Astrocyte of the cerebellum (primary cell): ENCODE measurements around the gene COX4I2.
A peak's percentile ranks its signal among the peaks of the same experiment; 100 is the strongest.

Experiments used
- DNase-seq: peaks from one replicate; pipeline ENCODE4 v3.0.0-alpha.2; 2011; ENCODE audit warnings: low read depth
- H3K4me3 ChIP-seq: 2 replicates; pipeline ENCODE4 v1.5.1; 2011; ENCODE audit warnings: mild to moderate bottlenecking, low read depth, low read length, moderate library complexity
- in situ Hi-C: cut with HindIII; loops from 2 replicates; pipeline ENCODE4 v1.10.0; 2017; ENCODE audit warnings: low sequenced_read_pairs
- TF ChIP-seq, protein P1 (sequence below): IDR thresholded peaks from 2 replicates; pipeline ENCODE4 v1.5.1; 2012; ENCODE audit warnings: low read length, low read depth, moderate library complexity, mild to moderate bottlenecking; ENCODE audit errors: missing control alignments

The COX4I2 gene

DNA sequence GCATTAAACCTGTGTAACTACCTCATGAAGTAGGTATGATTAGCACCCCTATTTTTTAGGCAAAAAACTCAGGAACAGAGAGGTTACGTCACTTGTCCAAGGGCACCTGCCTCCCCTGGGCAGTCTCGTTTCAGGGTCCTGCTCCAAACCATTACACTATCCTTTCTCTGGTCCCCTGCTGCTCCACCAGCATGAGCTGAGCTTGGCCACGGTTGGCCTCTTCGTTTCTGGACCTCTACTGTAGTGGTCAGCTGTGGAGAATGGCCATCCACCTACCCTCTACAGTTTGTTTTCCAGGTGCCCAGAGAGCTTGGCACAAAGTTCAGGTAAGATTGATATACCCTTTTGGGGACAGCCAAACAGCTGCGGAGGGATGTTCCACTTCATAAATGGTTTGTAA is 16.8 kb downstream of the COX4I2 start:
- TF ChIP-seq, protein P1, sequence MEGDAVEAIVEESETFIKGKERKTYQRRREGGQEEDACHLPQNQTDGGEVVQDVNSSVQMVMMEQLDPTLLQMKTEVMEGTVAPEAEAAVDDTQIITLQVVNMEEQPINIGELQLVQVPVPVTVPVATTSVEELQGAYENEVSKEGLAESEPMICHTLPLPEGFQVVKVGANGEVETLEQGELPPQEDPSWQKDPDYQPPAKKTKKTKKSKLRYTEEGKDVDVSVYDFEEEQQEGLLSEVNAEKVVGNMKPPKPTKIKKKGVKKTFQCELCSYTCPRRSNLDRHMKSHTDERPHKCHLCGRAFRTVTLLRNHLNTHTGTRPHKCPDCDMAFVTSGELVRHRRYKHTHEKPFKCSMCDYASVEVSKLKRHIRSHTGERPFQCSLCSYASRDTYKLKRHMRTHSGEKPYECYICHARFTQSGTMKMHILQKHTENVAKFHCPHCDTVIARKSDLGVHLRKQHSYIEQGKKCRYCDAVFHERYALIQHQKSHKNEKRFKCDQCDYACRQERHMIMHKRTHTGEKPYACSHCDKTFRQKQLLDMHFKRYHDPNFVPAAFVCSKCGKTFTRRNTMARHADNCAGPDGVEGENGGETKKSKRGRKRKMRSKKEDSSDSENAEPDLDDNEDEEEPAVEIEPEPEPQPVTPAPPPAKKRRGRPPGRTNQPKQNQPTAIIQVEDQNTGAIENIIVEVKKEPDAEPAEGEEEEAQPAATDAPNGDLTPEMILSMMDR, result no peak
- no peak overlapping the region for H3K4me3 ChIP-seq
- in situ Hi-C loops, result no loop called here
- DNase-seq, result no peak

GRCh38 chr20:31661625-31662371 is 24.1 kb downstream of the COX4I2 start:
- H3K4me3 ChIP-seq, result peak overlapping the region; percentile 28
- in situ Hi-C loops, result no loop called here
- TF ChIP-seq, protein P1, result peak; percentile 61
- no peak for DNase-seq

GRCh38 chr20:31662372-31662854 is 24.7 kb downstream of the COX4I2 start:
- no peak overlapping the region for H3K4me3 ChIP-seq
- in situ Hi-C loops, result no loop called here
- TF ChIP-seq, protein P1, result no peak
- DNase-seq, result no peak

GRCh38 chr20:31663524-31663837 is 25.8 kb downstream of the COX4I2 start:
- in situ Hi-C loops, result no loop called here
- DNase-seq, result no peak

DNA sequence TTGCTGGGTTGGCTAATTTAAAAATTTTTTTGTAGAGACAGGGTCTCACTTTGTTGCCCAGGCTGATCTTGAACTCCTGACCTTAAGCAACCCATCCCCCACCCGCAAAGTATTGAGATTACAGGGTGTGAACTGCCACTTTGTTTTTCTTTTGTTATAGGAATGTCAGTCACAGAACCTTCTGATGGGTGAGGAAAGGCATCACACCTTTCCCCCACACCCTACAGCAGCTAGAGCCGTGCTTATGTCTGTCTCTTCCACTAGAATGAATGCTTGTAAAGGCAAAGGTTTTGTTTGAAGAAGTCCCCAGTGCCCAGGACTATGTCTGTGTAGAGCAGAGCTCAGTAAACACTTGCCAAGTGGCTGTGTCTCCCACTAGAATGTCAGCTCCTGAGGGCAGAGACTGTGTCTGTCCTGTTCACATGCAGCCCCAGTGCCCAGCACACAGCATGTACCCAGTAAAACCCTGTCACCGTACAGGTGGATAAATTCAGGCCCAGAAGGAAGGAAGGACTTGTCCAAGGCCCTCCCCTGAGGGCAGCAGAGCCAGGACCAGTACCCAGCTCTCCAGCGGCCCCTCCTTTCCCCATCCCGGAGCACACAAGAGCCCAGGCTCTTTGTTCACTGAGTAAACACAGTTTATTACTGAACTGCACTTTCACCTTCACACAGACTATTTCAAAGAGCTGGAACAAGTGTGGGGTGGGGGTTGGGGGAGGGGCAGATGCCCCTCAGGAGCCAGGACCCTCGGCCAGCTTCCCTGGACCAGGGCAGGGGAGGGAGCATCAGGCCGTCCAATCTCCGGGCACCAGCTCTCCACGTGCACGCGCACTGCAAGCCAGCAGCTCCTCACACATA is 26.4 kb downstream of the COX4I2 start:
- H3K4me3 ChIP-seq, result no peak overlapping the region
- DNase-seq, result no peak
- TF ChIP-seq, protein P1, result no peak
- in situ Hi-C loops, result no loop called here

More at GRCh38 chr20:31663524-31663837, 25.8 kb downstream of the COX4I2 start:
- TF ChIP-seq, protein P1, result no peak
- no peak overlapping the region for H3K4me3 ChIP-seq

- DNase-seq, result no peak
- TF ChIP-seq, protein P1, result no peak
- no peak overlapping the region for H3K4me3 ChIP-seq
- in situ Hi-C loops, result no loop called here
Measured at GRCh38 chr20:31664696-31665354, 27.1 kb downstream of the COX4I2 start.
